HepG2 (cell line): ENCODE measurements around the gene MYL11. TPM values are rescaled to one million over a fixed set of nuclear protein-coding genes. Genes with fewer than 3 reads are reported as not detected.

Experiments
- ARID3A ChIP-seq: IDR thresholded peaks from 2 replicates; pipeline ENCODE4 v1.6.1; 2012; ENCODE audit warnings: low read depth, low read length, improper control_type of control experiment
- BRD4 ChIP-seq: sonication (generic); formaldehyde crosslinking; IDR thresholded peaks from 2 replicates; pipeline ENCODE4 v1.4.0; 2020; ENCODE audit warnings: missing genetic modification reagents
- CEBPG ChIP-seq: IDR thresholded peaks from 2 replicates; pipeline ENCODE4 v1.6.1; 2016
- DBP ChIP-seq: sonication (generic); formaldehyde crosslinking; IDR thresholded peaks from 2 replicates; pipeline ENCODE4 v1.4.0; 2020; ENCODE audit warnings: missing genetic modification reagents; ENCODE audit errors: not compliant biosample characterization
- EEA1 ChIP-seq: sonication (generic); formaldehyde crosslinking; IDR thresholded peaks from 2 replicates; pipeline ENCODE4 v1.5.1; 2020; ENCODE audit warnings: mild to moderate bottlenecking, missing genetic modification reagents, borderline replicate concordance
- FOXK2 ChIP-seq: fragments of 450-650 bp; IDR thresholded peaks from 2 replicates; pipeline ENCODE4 v1.6.1; 2016
- HNRNPL ChIP-seq: fragments of 200-400 bp; formaldehyde crosslinking; IDR thresholded peaks from 2 replicates; pipeline ENCODE4 v1.6.1; 2017; ENCODE audit warnings: mild to moderate bottlenecking, low read depth, low read length
- MYPOP ChIP-seq: sonication (generic); formaldehyde crosslinking; IDR thresholded peaks from 2 replicates; pipeline ENCODE4 v1.8.1; 2023; ENCODE audit warnings: mild to moderate bottlenecking, moderate library complexity, missing genetic modification reagents
- PLRG1 ChIP-seq: fragments of 450-650 bp; conservative IDR thresholded peaks from 2 replicates; pipeline ENCODE4 v1.6.1; 2016
- RFX5 ChIP-seq: IDR thresholded peaks from 2 replicates; pipeline ENCODE4 v1.6.1; 2011; ENCODE audit warnings: low read depth, low read length, improper control_type of control experiment
- SOX13 ChIP-seq, 3 experiments: fragments of 450-650 bp in 1 of 3; sonication (generic) in 1 of 3; formaldehyde crosslinking in 1 of 3; IDR thresholded peaks in 2 of 3; conservative IDR thresholded peaks in 1 of 3; 2 replicates each; pipeline versions ENCODE4 v1.5.0 to v1.6.1; 2016 to 2020; ENCODE audit warnings: antibody characterized with exemption in 1 of 3, mild to moderate bottlenecking in 1 of 3, missing compliant biosample characterization in 1 of 3, missing genetic modification reagents in 1 of 3, moderate library complexity in 1 of 3
- STAT5B ChIP-seq: sonication (generic); formaldehyde crosslinking; IDR thresholded peaks from 2 replicates; pipeline ENCODE4 v1.4.0; 2020; ENCODE audit warnings: missing genetic modification reagents
- TFDP1 ChIP-seq: IDR thresholded peaks from 2 replicates; pipeline ENCODE4 v1.6.1; 2016; ENCODE audit warnings: missing compliant biosample characterization, missing genetic modification reagents, borderline replicate concordance
- TFE3 ChIP-seq: IDR thresholded peaks from 2 replicates; pipeline ENCODE4 v1.6.1; 2016
- ZBTB39 ChIP-seq: sonication (generic); formaldehyde crosslinking; IDR thresholded peaks from 2 replicates; pipeline ENCODE4 v1.5.0; 2020; ENCODE audit warnings: missing genetic modification reagents
- ZBTB8A ChIP-seq: sonication (generic); formaldehyde crosslinking; IDR thresholded peaks from 2 replicates; pipeline ENCODE4 v1.4.0; 2020; ENCODE audit warnings: mild to moderate bottlenecking, low read depth, missing genetic modification reagents, borderline replicate concordance
- ZFP36L1 ChIP-seq: sonication (generic); formaldehyde crosslinking; IDR thresholded peaks from 2 replicates; pipeline ENCODE4 v1.8.0; 2022; ENCODE audit warnings: mild to moderate bottlenecking, missing genetic modification reagents, moderate library complexity
- ZFP36L2 ChIP-seq: sonication (generic); formaldehyde crosslinking; IDR thresholded peaks from 2 replicates; pipeline ENCODE4 v1.4.0; 2020; ENCODE audit warnings: missing genetic modification reagents
- ZFP37 ChIP-seq: sonication (generic); formaldehyde crosslinking; IDR thresholded peaks from 2 replicates; pipeline ENCODE4 v1.4.0; 2020; ENCODE audit warnings: missing genetic modification reagents, borderline replicate concordance
- ZNF777 ChIP-seq: sonication (generic); formaldehyde crosslinking; IDR thresholded peaks from 2 replicates; pipeline ENCODE4 v1.4.0; 2020; ENCODE audit warnings: missing genetic modification reagents
- ZNF790 ChIP-seq: sonication (generic); formaldehyde crosslinking; IDR thresholded peaks from 2 replicates; pipeline ENCODE4 v1.8.0; 2022; ENCODE audit warnings: missing genetic modification reagents, mild to moderate bottlenecking, borderline replicate concordance
- polyA plus RNA-seq, 8 experiments: library from polyadenylated mRNA; depleted of rRNA in 3 of 8; stranded (reverse) in 7 of 8; unstranded in 1 of 8; fragments of >200 nt; fragmentation: Illumina TruSeq in 4 of 8; extraction: Trizol in 4 of 8; gene quantifications; 2 replicates each; pipeline versions ENCODE4 v1.2.1 to v1.2.3, GENCODE V29; 2011 to 2016; ENCODE audit warnings: low read depth in 4 of 8, missing spikeins in 1 of 8, mixed read lengths in 1 of 8; ENCODE audit not compliant: insufficient read depth in 1 of 8
- total RNA-seq, 5 experiments: library from RNA; depleted of rRNA; stranded (reverse); fragments of >200 nt; fragmentation: Illumina TruSeq; extraction: Trizol; gene quantifications; 2 replicates each; pipeline ENCODE4 v1.2.3, GENCODE V29; 2016; ENCODE audit warnings: low read depth in 1 of 5

The MYL11 gene
- total and polyA plus RNA-seq, 2 of the 13 experiments (the other 11 are each of a cell fraction or from before 2014, with no cell fraction given): not detected

GRCh38 chr16:30407102-30407803 lies 32.7 kb downstream of the MYL11 start, which contains the start of gene ZNF771 (continued):
- peak; percentile 95 for TF ChIP-seq ZBTB39
- peak; percentile 20; the same call in 1 of the 2 replicates for TF ChIP-seq FOXK2
- no peak; the same call in 1 of the 2 replicates for TF ChIP-seq RFX5
- TF ChIP-seq MYPOP: peak; percentile 77; the same call in 1 of the 2 replicates
- no peak for TF ChIP-seq DBP (CRISPR knock-in tag)
- TF ChIP-seq TFE3 (CRISPR knock-in tag): peak; percentile 69
- peak; percentile 82; the same call in 1 of the 2 replicates for TF ChIP-seq TFDP1 (CRISPR knock-in tag)
- no peak; the same call in none of the 2 replicates for TF ChIP-seq BRD4 (CRISPR knock-in tag)
- TF ChIP-seq ZFP36L2 (CRISPR knock-in tag): no peak
- TF ChIP-seq ZFP37 (CRISPR knock-in tag): no peak
- TF ChIP-seq ARID3A: no peak
- peak; percentile 68 for TF ChIP-seq ZNF777 (CRISPR knock-in tag)
- TF ChIP-seq CEBPG (CRISPR knock-in tag): no peak
- no peak; the same call in 1 of the 2 replicates for TF ChIP-seq SOX13 (IDR thresholded peaks at IDR 0.05)
- TF ChIP-seq SOX13 (CRISPR knock-in tag; conservative IDR thresholded peaks at IDR 0.05 in 1 of 2, IDR thresholded peaks at IDR 0.05 in 1 of 2): peak in 1 of 2 experiments; percentile 45; a peak in 2 of 4 replicates
- TF ChIP-seq STAT5B: no peak
- TF ChIP-seq ZNF790 (CRISPR knock-in tag): peak; percentile 75; the same call in 1 of the 2 replicates
- TF ChIP-seq HNRNPL: 0 out of 2 replicates have a peak, but pooled peaks have one; percentile 48
- peak; percentile 96 for TF ChIP-seq ZBTB8A (CRISPR knock-in tag)
- no peak for TF ChIP-seq PLRG1
- peak; percentile 60; the same call in 1 of the 2 replicates for TF ChIP-seq ZFP36L1 (CRISPR knock-in tag)
- TF ChIP-seq EEA1 (CRISPR knock-in tag): 0 out of 2 replicates have a peak, but pooled peaks have one; percentile 27
